HEK293T (cell line): Measurements from ENCODE around the gene ULK1.

ENCODE experiments used
- ARNT ChIP-seq: fragments of 450-650 bp; IDR thresholded peaks from 2 replicates; pipeline ENCODE4 v1.6.1; 2017; ENCODE audit warnings: mild to moderate bottlenecking
- BHLHE40 ChIP-seq: fragments of 450-650 bp; IDR thresholded peaks from 2 replicates; pipeline ENCODE4 v1.6.1; 2016; ENCODE audit warnings: mild to moderate bottlenecking, moderate library complexity, borderline replicate concordance
- CTBP1 ChIP-seq: fragments of 450-650 bp; IDR thresholded peaks from 2 replicates; pipeline ENCODE4 v1.6.1; 2016; ENCODE audit warnings: borderline replicate concordance
- ELF4 ChIP-seq: fragments of 450-650 bp; IDR thresholded peaks from 2 replicates; pipeline ENCODE4 v1.6.1; 2017; ENCODE audit warnings: antibody characterized with exemption
- FOXA1 ChIP-seq: fragments of 450-650 bp; IDR thresholded peaks from 2 replicates; pipeline ENCODE4 v1.6.1; 2016; ENCODE audit warnings: mild to moderate bottlenecking
- FOXK2 ChIP-seq: fragments of 450-650 bp; IDR thresholded peaks from 2 replicates; pipeline ENCODE4 v1.6.1; 2016; ENCODE audit warnings: mild to moderate bottlenecking
- FOXM1 ChIP-seq: fragments of 450-650 bp; IDR thresholded peaks from 2 replicates; pipeline ENCODE4 v1.6.1; 2017; ENCODE audit warnings: mild to moderate bottlenecking, borderline replicate concordance
- L3MBTL2 ChIP-seq: fragments of 450-650 bp; conservative IDR thresholded peaks from 2 replicates; pipeline ENCODE4 v1.6.1; 2016; ENCODE audit warnings: mild to moderate bottlenecking
- PKNOX1 ChIP-seq: fragments of 450-650 bp; IDR thresholded peaks from 2 replicates; pipeline ENCODE4 v1.6.1; 2016
- SP1 ChIP-seq: fragments of 450-650 bp; IDR thresholded peaks from 2 replicates; pipeline ENCODE4 v1.6.1; 2017
- SUZ12 ChIP-seq: fragments of 450-650 bp; IDR thresholded peaks from 2 replicates; pipeline ENCODE4 v1.6.1; 2016; ENCODE audit warnings: mild to moderate bottlenecking
- TARDBP ChIP-seq: fragments of 450-650 bp; IDR thresholded peaks from 2 replicates; pipeline ENCODE4 v1.6.1; 2016

- TF ChIP-seq FOXA1 (no peak), ELF4 (no peak), ARNT (no peak), TARDBP (no peak), SP1 (no peak), CTBP1 (no peak), PKNOX1 (no peak), SUZ12 (no peak), L3MBTL2 (no peak), BHLHE40 (no peak), FOXM1 (no peak), FOXK2 (no peak)
Observed at GRCh38 chr12:131928080-131928710, 33.8 kb downstream of the ULK1 start.
